ENCODE measurements around the gene PSEN1.

PSEN1 gene

DNA sequence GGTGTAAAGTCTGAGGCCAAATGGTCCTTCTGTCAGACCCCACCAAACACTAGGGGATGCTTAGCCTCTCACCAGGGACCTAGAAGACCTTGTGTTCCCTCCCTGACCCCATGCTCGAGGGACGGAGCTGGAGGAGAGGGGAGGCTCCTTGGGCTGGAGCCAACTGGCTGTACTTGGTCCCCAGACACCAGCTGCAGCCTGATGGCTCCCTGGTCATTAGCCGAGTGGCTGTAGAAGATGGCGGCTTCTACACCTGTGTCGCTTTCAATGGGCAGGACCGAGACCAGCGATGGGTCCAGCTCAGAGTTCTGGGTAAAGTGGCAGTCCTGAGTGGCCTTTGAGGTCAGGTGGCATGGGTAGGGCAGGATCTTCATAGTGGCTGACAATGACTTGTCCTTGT, 130.0 kb downstream of the PSEN1 start:
- no peak for DNase-seq (ENCODE audit: low read depth in 1 of 2, low spot score in 1 of 2)
- in situ Hi-C loops (cut with HindIII; ENCODE audit: low pct_unique_long_range_greater_than_20kb, low sequenced_read_pairs): no loop called here
- TF ChIP-seq JUND (IDR thresholded peaks at IDR 0.05; ENCODE audit: low read depth): no peak

DNA sequence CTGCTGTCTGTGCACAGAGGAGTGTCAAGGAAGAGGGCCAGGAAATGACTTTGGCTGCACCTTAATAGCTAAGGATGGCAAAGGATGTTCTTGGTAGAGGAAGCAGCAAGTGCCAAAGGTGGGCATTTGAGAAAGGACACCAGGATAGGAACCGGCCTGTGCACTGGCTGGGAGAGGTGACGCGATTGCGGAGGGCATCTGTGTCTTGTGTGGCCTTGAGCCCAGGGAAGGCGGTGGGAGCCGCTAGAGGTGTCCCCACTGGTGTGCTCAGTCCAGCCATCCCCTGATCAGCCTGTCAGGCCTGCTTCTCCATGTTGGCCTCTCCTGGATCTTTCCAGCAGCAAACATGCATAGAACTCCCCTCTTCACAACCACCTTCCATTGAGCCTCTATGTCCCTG, 131.2 kb downstream of the PSEN1 start:
- TF ChIP-seq JUND (IDR thresholded peaks at IDR 0.05; ENCODE audit: low read depth): no peak
- DNase-seq (ENCODE audit: low read depth in 1 of 2, low spot score in 1 of 2): no peak
- in situ Hi-C loops (cut with HindIII; ENCODE audit: low pct_unique_long_range_greater_than_20kb, low sequenced_read_pairs): no loop called here

DNA sequence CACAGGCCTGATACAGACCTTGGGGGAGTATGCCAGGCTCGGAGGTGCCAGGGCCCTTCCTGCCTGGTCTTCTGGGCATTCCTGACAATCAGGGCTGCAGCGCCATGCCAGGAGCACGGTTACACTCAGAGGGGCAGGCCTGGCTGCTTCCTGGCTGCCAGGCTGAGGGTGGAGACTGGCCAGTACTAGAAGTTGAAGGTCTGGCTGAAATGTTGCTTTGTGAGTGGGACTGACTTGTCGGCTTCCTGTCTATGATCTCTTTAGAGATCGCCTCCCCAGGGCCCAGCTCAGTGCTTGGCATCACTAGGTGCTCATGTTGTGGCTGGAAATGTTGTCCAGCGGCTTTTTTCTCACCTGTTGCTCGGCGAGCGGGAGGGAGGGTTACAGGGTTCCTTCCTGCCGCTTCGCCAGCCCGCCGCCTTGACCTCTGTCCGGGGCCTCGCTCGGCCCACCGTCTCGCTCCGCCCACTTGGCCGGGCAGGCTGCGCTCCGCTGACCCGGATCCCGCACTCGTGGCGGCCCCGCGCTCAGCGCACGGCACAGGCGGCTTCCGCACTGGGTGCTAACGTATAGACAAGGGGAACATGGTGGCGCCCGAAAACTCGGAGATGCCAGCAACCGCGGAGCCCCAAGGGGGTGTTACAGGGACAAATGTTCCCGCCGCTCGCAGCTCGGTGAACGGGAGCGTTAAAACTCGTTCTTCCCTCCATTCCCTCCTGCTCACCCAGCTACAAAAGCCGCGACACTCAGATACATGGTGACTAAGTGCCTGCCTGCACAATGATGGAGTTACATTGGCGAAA, 133.6 kb downstream of the PSEN1 start:
- DNase-seq (ENCODE audit: low read depth in 1 of 2, low spot score in 1 of 2): no peak
- in situ Hi-C loops (cut with HindIII; ENCODE audit: low pct_unique_long_range_greater_than_20kb, low sequenced_read_pairs): no loop called here

DNA sequence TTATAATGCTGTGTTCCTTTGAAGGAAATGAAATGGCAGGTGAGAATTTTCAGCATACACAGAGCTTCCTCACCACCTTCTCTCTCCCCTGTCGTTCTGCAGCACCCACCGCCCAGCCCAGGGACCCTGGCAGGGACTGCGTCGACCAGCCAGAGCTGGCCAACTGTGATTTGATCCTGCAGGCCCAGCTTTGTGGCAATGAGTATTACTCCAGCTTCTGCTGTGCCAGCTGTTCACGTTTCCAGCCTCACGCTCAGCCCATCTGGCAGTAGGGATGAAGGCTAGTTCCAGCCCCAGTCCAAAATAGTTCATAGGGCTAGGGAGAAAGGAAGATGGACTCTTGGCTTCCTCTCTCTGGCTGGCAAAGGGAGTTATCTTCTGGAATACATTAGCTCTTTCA, 136.1 kb downstream of the PSEN1 start:
- DNase-seq (ENCODE audit: low read depth in 1 of 2, low spot score in 1 of 2): no peak
- in situ Hi-C loops (cut with HindIII; ENCODE audit: low pct_unique_long_range_greater_than_20kb, low sequenced_read_pairs): no loop called here

More for the DNA sequence above, 133.6 kb downstream of the PSEN1 start:
- no peak for TF ChIP-seq JUND (IDR thresholded peaks at IDR 0.05; ENCODE audit: low read depth)

More for the DNA sequence above, 136.1 kb downstream of the PSEN1 start:
- no peak for TF ChIP-seq JUND (IDR thresholded peaks at IDR 0.05; ENCODE audit: low read depth)

Data from T47D (cell line).